Measurements from ENCODE around the gene FOXL3. TPM values are rescaled to one million over a fixed set of nuclear protein-coding genes. Genes with fewer than 3 reads are reported as not detected.
"Not testable (repeated sequence)": the region's sequence is repeated elsewhere in the genome, so short reads cannot be mapped to it uniquely, and the experiment has no call there.

FOXL3 gene
- total RNA-seq, 1 donor from 2014 or later: not detected

DNA sequence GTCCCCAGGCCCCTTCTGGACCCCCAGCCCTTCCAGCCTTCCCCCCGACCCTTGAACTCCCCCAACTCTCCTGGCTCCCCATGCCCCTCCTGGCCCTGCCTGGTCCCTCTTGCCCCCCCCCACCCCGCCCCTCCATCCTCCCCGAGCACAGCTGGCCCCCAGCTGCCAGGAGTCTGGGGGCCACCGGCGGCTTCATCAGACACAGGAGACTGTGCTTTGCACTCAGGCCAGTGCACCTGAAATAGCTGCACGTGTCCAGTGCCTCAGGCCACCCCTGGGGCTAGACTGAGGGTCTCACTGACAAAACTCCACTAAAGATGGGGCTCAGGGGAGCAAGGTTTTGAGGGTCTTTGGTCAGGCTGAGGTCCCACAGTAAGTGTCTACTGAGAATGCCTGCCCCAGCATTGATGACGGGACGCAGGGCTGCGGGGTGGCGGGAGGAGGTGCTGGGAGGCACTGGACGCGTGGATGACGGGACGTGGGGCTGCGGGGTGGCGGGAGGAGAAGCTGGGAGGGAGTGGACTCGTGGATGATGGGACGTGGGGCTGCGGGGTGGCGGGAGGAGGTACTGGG, 6.5 kb downstream of the FOXL3 start:
- Mint-ChIP-seq H3K4me3 (ENCODE audit: low read depth) (no peak overlapping the region), H3K27ac (no peak overlapping the region), H3K4me1 (ENCODE audit: low read depth) (peaks cover 2% of the 10 kb centered on the region), H3K36me3 (ENCODE audit: insufficient read depth) (no peaks in the 10 kb centered on the region), H3K27me3 (peaks cover 45% of the 10 kb centered on the region), H3K9me3 (ENCODE audit: low read depth) (no peaks in the 10 kb centered on the region)
- TF ChIP-seq, protein P1, sequence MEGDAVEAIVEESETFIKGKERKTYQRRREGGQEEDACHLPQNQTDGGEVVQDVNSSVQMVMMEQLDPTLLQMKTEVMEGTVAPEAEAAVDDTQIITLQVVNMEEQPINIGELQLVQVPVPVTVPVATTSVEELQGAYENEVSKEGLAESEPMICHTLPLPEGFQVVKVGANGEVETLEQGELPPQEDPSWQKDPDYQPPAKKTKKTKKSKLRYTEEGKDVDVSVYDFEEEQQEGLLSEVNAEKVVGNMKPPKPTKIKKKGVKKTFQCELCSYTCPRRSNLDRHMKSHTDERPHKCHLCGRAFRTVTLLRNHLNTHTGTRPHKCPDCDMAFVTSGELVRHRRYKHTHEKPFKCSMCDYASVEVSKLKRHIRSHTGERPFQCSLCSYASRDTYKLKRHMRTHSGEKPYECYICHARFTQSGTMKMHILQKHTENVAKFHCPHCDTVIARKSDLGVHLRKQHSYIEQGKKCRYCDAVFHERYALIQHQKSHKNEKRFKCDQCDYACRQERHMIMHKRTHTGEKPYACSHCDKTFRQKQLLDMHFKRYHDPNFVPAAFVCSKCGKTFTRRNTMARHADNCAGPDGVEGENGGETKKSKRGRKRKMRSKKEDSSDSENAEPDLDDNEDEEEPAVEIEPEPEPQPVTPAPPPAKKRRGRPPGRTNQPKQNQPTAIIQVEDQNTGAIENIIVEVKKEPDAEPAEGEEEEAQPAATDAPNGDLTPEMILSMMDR (IDR thresholded peaks at IDR 0.05; ENCODE audit: unreplicated experiment): no peak
- no peak for DNase-seq (ENCODE audit: low spot score, unreplicated experiment)

- not testable (repeated sequence) for H3K36me3 Mint-ChIP-seq (ENCODE audit: insufficient read depth); DNase-seq (ENCODE audit: low spot score, unreplicated experiment); H3K9me3 Mint-ChIP-seq (ENCODE audit: low read depth); H3K27ac Mint-ChIP-seq; H3K4me1 Mint-ChIP-seq (ENCODE audit: low read depth); H3K4me3 Mint-ChIP-seq (ENCODE audit: low read depth)
- H3K27me3 Mint-ChIP-seq: peaks cover 38% of the 10 kb centered on the region
Observed at GRCh38 chr7:297141-297540, 7.2 kb downstream of the FOXL3 start.

- Mint-ChIP-seq H3K4me1 (ENCODE audit: low read depth) (peaks cover 2% of the 10 kb centered on the region), H3K9me3 (ENCODE audit: low read depth) (no peaks in the 10 kb centered on the region), H3K4me3 (ENCODE audit: low read depth) (no peak overlapping the region), H3K27me3 (peaks cover 32% of the 10 kb centered on the region), H3K27ac (no peak overlapping the region), H3K36me3 (ENCODE audit: insufficient read depth) (no peaks in the 10 kb centered on the region)
- TF ChIP-seq, protein P1 (IDR thresholded peaks at IDR 0.05; ENCODE audit: unreplicated experiment): no peak
- no peak for DNase-seq (ENCODE audit: low spot score, unreplicated experiment)
Observed at GRCh38 chr7:297611-298374, 7.8 kb downstream of the FOXL3 start.

- Mint-ChIP-seq H3K36me3 (ENCODE audit: insufficient read depth) (no peaks in the 10 kb centered on the region), H3K4me1 (ENCODE audit: low read depth) (peaks cover 2% of the 10 kb centered on the region), H3K27ac (no peak overlapping the region), H3K4me3 (ENCODE audit: low read depth) (no peak overlapping the region), H3K9me3 (ENCODE audit: low read depth) (no peaks in the 10 kb centered on the region), H3K27me3 (peaks cover 26% of the 10 kb centered on the region)
- TF ChIP-seq, protein P1 (IDR thresholded peaks at IDR 0.05; ENCODE audit: unreplicated experiment): no peak
- no peak for DNase-seq (ENCODE audit: low spot score, unreplicated experiment)
Observed at GRCh38 chr7:298375-298702, 8.4 kb downstream of the FOXL3 start.

DNA sequence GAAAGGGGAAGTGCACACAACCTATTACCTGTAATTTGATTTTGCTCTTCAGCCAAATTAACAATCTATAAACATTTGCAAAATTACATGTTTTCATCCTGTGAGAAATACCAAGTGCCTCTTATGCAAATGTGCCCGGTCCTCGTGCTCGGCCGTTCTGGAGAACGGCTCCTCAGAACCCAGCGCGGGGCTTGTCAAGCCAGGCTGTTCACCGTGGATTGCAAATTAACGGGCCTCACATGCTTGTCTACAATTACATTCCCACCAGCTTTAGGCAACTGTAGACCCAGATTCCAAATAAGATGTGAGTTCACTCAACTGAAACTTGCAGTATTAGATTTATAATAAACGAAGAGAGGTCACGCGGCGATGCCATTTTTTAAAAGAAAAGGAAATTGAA, 8.8 kb downstream of the FOXL3 start:
- no peak overlapping the region for H3K4me3 Mint-ChIP-seq (ENCODE audit: low read depth)

More for the DNA sequence above, 8.8 kb downstream of the FOXL3 start:
- H3K36me3 Mint-ChIP-seq (ENCODE audit: insufficient read depth): no peaks in the 10 kb centered on the region
- H3K4me1 Mint-ChIP-seq (ENCODE audit: low read depth): peaks cover 2% of the 10 kb centered on the region
- TF ChIP-seq, protein P1 (IDR thresholded peaks at IDR 0.05; ENCODE audit: unreplicated experiment): no peak
- no peaks in the 10 kb centered on the region for H3K9me3 Mint-ChIP-seq (ENCODE audit: low read depth)
- DNase-seq (ENCODE audit: low spot score, unreplicated experiment): no peak
- H3K27ac Mint-ChIP-seq: no peak overlapping the region
- peaks cover 22% of the 10 kb centered on the region for H3K27me3 Mint-ChIP-seq

Data from progenitor cell of endocrine pancreas (in vitro differentiated cells).